Left ventricle myocardium superior (tissue), 1 donor: ENCODE measurements around the gene ARHGAP4. TPM values are rescaled to one million over a fixed set of nuclear protein-coding genes. Genes with fewer than 3 reads are reported as not detected.

Experiments
- ATAC-seq: fragments of 200-7000 bp; cut with Tn5 transposase; one replicate; pipeline ENCODE4 v1.9.1; 2020; ENCODE audit warnings: mild to moderate bottlenecking, moderate library complexity
- DNase-seq: peaks from one replicate; pipeline ENCODE4 v3.0.0-alpha.2; 2020
- intact Hi-C: fragments of 100-400 bp; cut with micrococcal nuclease; formaldehyde crosslinking; loops from one replicate; pipeline ENCODE4 v1.11.0; 2022
- total RNA-seq: library from RNA; stranded (reverse); fragmentation: NEBNext Ultra II Directional; extraction: Animal tissue kit (Norgen Biotek cat#: 25700); gene quantifications from one replicate; pipeline ENCODE4 v1.2.1, GENCODE V29; 2021
- donor health status: DM: no; HTN: yes; CAD: no; lungs with severe emphysema.

Gene ARHGAP4
- total RNA-seq, 1 donor from 2014 or later, result 10.0 TPM

- intact Hi-C loops, result no loop called here
- ATAC-seq (no peak), DNase-seq (no peak)
These were observed 12.4 kb downstream of the ARHGAP4 start for GRCh38 chrX:153913701-153914100.

GRCh38 chrX:153913211-153913610 is 12.9 kb downstream of the ARHGAP4 start:
- DNase-seq (no peak), ATAC-seq (no peak)
- intact Hi-C loops, result no loop called here

GRCh38 chrX:153911798-153912197 is 14.3 kb downstream of the ARHGAP4 start:
- no peak for DNase-seq
- ATAC-seq, result no peak
- intact Hi-C loops, result no loop called here

DNA sequence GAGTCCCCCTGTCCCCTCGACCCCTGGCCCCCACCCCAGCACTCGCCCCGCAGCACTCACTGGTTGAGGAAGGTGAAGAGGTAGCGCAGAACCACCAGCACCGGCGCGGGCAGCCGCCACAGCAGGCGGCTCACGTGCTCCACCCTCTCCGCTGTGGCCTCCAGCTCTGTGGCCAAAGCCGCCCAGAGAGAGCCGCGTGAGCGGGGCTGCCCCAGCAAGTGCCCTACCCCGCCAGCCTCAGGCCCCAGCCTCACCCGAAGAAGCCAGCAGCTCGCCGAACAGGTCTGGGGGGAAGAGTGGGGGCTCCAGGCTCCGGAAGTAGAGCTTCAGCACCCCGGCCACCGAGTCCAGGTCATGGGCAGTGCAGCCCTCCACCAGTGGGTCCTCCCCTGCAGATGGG is 15.6 kb downstream of the ARHGAP4 start:
- no peak for ATAC-seq
- DNase-seq, result no peak
- intact Hi-C loops, result no loop called here

- no peak for DNase-seq
- ATAC-seq, result no peak
- intact Hi-C loops, result no loop called here
These were observed 16.1 kb downstream of the ARHGAP4 start for GRCh38 chrX:153909980-153910360.

DNA sequence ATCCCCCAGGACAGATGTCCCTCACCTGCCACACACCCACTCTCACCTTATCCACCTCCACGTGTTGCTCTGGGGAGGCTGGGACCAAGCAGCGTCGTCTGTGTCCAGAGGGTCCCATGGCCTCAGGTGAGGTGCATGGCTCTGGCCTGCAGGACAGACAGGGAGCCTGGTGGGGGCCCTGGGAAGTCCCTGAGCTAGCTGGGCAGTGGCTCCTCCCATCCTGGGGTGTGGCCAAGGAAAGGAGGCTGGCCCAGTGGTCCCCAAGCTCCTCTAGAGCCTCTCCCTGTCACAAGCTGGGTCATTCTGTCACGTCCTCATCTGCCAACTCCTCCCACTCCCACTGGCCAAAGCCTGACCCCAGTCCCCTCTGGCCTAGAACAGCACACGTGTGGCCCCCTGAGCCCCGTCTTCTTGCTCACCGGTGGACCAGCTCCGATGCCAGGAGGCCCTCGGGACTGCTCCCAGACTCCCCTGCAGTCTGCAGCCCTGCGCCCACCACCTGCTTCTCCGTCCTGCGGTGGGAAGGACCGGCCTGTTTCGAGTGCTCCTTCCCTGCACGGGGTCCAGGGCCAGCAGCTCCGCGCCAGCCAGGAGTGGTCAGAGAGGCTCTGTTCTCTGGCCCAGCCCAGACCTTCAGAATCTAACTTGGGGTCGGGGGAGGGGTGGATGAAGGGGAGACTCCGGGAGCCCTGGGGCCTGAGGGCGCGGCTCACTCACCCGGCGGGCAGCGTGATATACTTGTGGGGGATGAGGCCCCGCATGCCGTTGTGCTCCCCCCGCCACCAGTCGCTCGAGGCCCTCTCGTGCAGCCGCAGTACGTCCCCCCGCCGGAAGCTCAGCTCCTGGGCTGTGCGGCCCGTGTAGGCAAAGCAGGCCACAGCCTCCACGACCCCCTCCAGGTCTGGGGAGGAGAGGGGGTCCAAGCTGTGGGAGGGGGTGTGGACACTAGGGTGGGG is 16.8 kb downstream of the ARHGAP4 start:
- intact Hi-C loops, result no loop called here
- ATAC-seq (peak; percentile 26), DNase-seq (no peak)

DNA sequence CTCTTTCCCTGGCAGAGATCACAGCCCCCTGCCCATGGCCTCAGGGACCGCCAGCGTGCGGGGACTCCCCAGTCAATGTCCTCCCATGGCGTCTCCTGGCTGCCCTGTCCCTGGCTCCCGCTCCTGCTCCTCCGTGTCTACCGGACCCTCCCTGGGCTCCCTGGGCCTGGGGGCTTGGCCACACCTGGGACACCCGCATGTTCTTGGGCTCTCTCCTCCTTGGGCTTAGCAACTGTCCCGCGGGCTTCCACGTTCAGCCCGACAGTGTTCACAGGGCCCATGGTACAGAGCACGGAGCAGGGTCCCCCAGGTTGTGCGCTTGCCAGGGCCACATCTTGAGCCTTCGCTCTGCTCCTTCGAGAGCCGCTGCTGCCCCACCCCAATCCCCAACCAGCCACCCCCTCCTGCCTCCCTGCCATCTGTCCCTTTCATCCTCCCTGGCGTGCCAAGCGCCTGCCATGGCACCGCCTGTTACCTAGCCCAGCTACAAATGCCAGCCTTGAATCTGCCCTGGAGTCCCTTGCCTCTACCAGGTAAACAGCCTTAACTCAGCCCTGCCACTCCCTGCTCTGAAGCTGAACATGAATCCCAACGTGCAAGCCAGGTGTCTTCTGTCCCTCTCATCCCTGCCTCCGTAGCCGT is 17.7 kb downstream of the ARHGAP4 start:
- ATAC-seq (no peak), DNase-seq (no peak)
- intact Hi-C loops, result no loop called here

DNA sequence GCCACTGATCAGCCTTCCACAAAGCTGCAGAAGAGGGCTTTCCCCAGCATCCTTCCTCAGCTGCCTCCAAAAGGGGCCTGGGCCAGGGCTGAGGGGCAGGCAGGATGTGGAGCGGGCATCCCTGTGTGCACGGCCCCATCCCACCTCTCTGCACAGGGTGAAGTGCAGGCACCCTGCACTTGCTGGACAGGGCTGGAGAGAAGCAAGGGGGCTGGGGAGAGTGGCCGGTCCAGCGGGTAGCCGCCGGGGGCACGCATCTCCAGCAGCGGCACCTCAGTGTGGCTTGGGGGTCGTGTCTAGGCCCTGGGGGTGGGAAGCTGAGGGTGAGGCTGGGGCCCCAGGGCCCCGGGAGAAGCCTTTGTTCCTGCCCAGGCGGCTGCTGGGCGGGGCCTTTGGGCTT is 18.6 kb downstream of the ARHGAP4 start:
- ATAC-seq (no peak), DNase-seq (no peak)
- intact Hi-C loops, result no loop called here

GRCh38 chrX:153906126-153906917 is 19.7 kb downstream of the ARHGAP4 start:
- no peak for ATAC-seq
- intact Hi-C loops, result no loop called here

DNA sequence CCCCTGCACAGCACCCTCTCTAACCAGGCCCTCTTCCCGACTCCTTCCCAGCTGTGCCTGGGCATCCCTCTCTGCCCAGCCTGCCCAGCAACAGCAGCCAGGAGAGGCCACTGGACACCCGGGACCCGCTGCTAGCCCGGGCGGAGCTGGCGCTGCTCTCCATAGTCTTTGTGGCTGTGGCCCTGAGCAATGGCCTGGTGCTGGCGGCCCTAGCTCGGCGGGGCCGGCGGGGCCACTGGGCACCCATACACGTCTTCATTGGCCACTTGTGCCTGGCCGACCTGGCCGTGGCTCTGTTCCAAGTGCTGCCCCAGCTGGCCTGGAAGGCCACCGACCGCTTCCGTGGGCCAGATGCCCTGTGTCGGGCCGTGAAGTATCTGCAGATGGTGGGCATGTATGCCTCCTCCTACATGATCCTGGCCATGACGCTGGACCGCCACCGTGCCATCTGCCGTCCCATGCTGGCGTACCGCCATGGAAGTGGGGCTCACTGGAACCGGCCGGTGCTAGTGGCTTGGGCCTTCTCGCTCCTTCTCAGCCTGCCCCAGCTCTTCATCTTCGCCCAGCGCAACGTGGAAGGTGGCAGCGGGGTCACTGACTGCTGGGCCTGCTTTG is 20.5 kb downstream of the ARHGAP4 start:
- ATAC-seq (no peak), DNase-seq (no peak)
- intact Hi-C loops, result no loop called here

More at GRCh38 chrX:153906126-153906917, 19.7 kb downstream of the ARHGAP4 start:
- no peak for DNase-seq

GRCh38 chrX:153903991-153904957 is 21.8 kb downstream of the ARHGAP4 start, which contains the start of gene AVPR2:
Gene AVPR2, plus strand, starts transcription at chrX:153904673. Its CDS starts 473 bp downstream, at chrX:153905146.
- peak; percentile 59 for ATAC-seq
- intact Hi-C loops, result no loop called here
- peak; percentile 45 for DNase-seq

- DNase-seq, result peak; percentile 55
- intact Hi-C loops, result no loop called here
- peak; percentile 55 for ATAC-seq
These were observed 22.7 kb downstream of the ARHGAP4 start for GRCh38 chrX:153903238-153903980.

- intact Hi-C loops, result no loop called here
- ATAC-seq (no peak), DNase-seq (no peak)
These were observed 23.7 kb downstream of the ARHGAP4 start for GRCh38 chrX:153902385-153902784.

DNA sequence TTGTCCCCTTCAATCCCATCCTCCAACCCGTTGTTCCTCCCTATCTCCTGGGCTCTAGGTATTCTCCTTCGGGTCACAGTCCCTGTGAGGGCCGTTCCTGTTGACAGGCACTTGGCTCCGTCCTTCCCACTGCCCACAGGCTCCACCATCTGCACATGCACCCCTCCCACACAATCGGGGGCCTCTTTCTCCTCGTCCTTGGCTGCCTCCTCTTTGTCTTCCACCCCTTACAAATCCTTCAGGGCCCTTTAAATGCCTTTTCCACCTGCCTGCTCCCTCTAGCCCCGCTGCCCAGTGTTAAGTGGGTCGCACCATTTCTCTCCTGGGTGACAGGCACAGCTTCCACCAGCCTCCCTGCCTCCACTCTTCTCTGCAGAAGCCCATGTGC is 24.3 kb downstream of the ARHGAP4 start:
- intact Hi-C loops, result no loop called here
- DNase-seq, result no peak
- ATAC-seq, result no peak

GRCh38 chrX:153900831-153901752 is 25.0 kb downstream of the ARHGAP4 start:
- peak; percentile 63 for DNase-seq
- ATAC-seq, result peak; percentile 75
- intact Hi-C loops, result no loop called here

DNA sequence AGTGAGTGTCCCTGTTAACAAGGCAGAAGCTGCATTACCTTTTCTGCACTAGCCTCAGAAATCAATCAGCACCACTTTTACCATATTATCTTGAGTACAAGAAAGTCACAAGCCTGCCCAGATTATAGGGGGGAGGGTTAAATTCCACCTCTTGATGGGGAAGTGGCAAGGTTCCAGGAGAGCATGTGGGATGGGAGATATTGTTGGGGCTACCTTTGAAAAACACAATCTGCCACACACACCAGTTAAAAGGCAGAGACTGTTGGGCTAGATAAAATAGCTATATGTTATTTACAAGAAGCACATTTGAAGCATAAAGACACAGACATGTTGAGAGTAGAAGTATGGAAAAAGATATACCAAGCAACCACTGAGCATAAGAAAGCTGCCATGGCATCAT is 28.2 kb downstream of the ARHGAP4 start:
- intact Hi-C loops, result no loop called here

More for the DNA sequence above, 28.2 kb downstream of the ARHGAP4 start:
- no peak for DNase-seq
- no peak for ATAC-seq
